SH-SY5Y (cell line): ENCODE data around the gene RSF1.

Experiments
- GATA2 ChIP-seq: IDR thresholded peaks from 2 replicates; pipeline ENCODE4 v1.6.1; 2011; ENCODE audit warnings: mild to moderate bottlenecking, low read depth, low read length
- GATA3 ChIP-seq: IDR thresholded peaks from 2 replicates; pipeline ENCODE4 v1.6.1; 2011; ENCODE audit warnings: low read depth, mild to moderate bottlenecking, low read length, moderate library complexity

RSF1 gene

GRCh38 chr11:77819411-77819920 lies 1.1 kb downstream of the RSF1 start:
- TF ChIP-seq GATA2 = no peak
- no peak for TF ChIP-seq GATA3

GRCh38 chr11:77815459-77815858 lies 5.1 kb downstream of the RSF1 start:
- TF ChIP-seq GATA3 (no peak), GATA2 (no peak)

GRCh38 chr11:77814848-77815247 lies 5.7 kb downstream of the RSF1 start:
- no peak for TF ChIP-seq GATA2
- no peak for TF ChIP-seq GATA3

- no peak for TF ChIP-seq GATA3
- no peak for TF ChIP-seq GATA2
Observed at GRCh38 chr11:77813256-77813655, 7.3 kb downstream of the RSF1 start.

GRCh38 chr11:77806993-77807392 lies 13.5 kb downstream of the RSF1 start:
- TF ChIP-seq GATA2 (no peak), GATA3 (no peak)

GRCh38 chr11:77806415-77806814 lies 14.1 kb downstream of the RSF1 start:
- TF ChIP-seq GATA2 = no peak
- no peak for TF ChIP-seq GATA3

GRCh38 chr11:77801477-77801876 lies 19.0 kb downstream of the RSF1 start:
- TF ChIP-seq GATA3 = no peak
- TF ChIP-seq GATA2 = no peak

GRCh38 chr11:77800449-77800848 lies 20.1 kb downstream of the RSF1 start:
- no peak for TF ChIP-seq GATA2
- TF ChIP-seq GATA3 = no peak

GRCh38 chr11:77799338-77799737 lies 21.2 kb downstream of the RSF1 start:
- TF ChIP-seq GATA2 (no peak), GATA3 (no peak)

- TF ChIP-seq GATA3 (no peak), GATA2 (no peak)
Observed at GRCh38 chr11:77793972-77794371, 26.6 kb downstream of the RSF1 start.

GRCh38 chr11:77791301-77791700 lies 29.2 kb downstream of the RSF1 start:
- no peak for TF ChIP-seq GATA2
- TF ChIP-seq GATA3 = no peak

GRCh38 chr11:77789731-77790476 lies 30.6 kb downstream of the RSF1 start:
- TF ChIP-seq GATA2 (no peak), GATA3 (no peak)

GRCh38 chr11:77789061-77789730 lies 31.3 kb downstream of the RSF1 start:
- TF ChIP-seq GATA3 (no peak), GATA2 (no peak)

- TF ChIP-seq GATA2 (no peak), GATA3 (no peak)
Observed at GRCh38 chr11:77784572-77784971, 36.0 kb downstream of the RSF1 start.

GRCh38 chr11:77783025-77783424 lies 37.5 kb downstream of the RSF1 start:
- TF ChIP-seq GATA2 (no peak), GATA3 (no peak)

GRCh38 chr11:77779935-77780334 lies 40.6 kb downstream of the RSF1 start:
- TF ChIP-seq GATA3 (no peak), GATA2 (no peak)
